ENCODE results near the gene NF2. TPM values are rescaled to one million over a fixed set of nuclear protein-coding genes. Genes with fewer than 3 reads are reported as not detected.
A peak's percentile ranks its signal among the peaks of the same experiment; 100 is the strongest.
"Not testable (repeated sequence)": the region's sequence is repeated elsewhere in the genome, so short reads cannot be mapped to it uniquely, and the experiment has no call there.

The NF2 gene
- total RNA-seq, 6 experiments from 2014 or later: 9.6 to 24.8 (median 14.0) TPM

DNA sequence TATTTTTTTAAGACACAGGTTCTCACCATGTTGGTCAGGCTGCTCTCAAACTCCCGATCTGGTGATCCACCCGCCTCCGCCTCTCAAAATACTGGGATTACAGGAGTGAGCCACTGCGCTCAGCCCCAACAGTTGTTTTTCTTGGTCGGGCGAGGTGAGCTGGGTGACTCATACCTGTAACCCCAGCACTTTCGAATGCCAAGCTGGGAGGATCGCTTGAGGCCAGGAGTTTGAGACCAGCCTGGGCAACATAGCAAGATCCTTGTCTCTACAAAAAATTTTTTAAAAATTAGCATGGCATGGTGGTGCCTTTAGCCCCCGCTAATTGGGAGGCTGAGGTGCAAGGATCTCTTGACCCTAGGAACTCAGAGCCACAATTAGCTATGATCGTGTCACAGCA lies 7.0 kb upstream of the NF2 start:
- intact Hi-C loops (cut with DNase I): no loop called here
- Histone ChIP-seq H3K9me3 (no peaks in the 10 kb centered on the region), H3K27ac (no peak overlapping the region), H3K36me3 (no peaks in the 10 kb centered on the region), H3K4me1 (no peaks in the 10 kb centered on the region), H3K27me3 (no peaks in the 10 kb centered on the region), H3K4me3 (no peak overlapping the region)
- DNase-seq (no peak), ATAC-seq (no peak)
- WGBS (ENCODE audit: insufficient coverage, low coverage, low lambda C conversion rate, missing lambda C conversion rate): 80% methylated on average over 8 of the region's 10 CpGs
- no peak for TF ChIP-seq CTCF (IDR thresholded peaks at IDR 0.05)
- TF ChIP-seq POLR2A (IDR thresholded peaks at IDR 0.05): no peak

- H3K27ac ChIP-seq; intact Hi-C loops (cut with DNase I); H3K36me3 ChIP-seq; H3K27me3 ChIP-seq; H3K4me3 ChIP-seq; H3K9me3 ChIP-seq; H3K4me1 ChIP-seq; DNase-seq; ATAC-seq: not testable (repeated sequence)
- WGBS (ENCODE audit: insufficient coverage, low coverage, low lambda C conversion rate, missing lambda C conversion rate): 87% methylated on average over 8 of the region's 57 CpGs
These were observed 5.4 kb upstream of the NF2 start for GRCh38 chr22:29597871-29598683.

DNA sequence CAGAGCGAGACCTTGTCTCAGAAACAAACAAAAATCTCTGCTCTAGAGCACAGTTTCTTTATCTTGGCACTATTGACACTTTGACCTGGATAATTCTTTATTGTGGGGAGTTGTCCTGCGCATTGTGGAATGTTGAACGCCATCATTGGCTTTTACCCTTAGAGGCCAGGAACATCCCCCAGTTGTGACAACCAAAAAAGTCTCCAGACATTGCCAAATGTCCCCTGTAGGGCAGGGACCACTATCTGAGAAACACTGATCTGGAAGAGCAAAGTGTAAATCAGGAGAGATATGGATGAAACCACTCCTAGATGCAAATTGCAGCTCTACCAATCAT lies 4.8 kb upstream of the NF2 start:
- WGBS (ENCODE audit: insufficient coverage, low coverage, low lambda C conversion rate, missing lambda C conversion rate): no CpG with 5 or more reads among the region's 3 CpGs

DNA sequence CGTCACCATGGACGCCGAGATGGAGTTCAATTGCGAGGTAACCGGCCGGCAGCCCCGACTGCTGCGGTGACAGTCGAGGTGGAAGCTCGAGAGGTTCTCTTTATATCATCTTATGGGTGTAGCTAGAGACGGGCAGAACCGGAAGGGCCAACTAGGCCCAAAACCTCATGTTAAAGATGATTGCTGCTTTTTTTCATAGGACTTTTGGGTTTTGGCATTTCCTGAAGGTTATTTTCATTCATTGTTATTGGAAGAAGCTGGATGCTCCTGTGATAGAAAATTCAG lies 585 bp downstream of the NF2 start:
- Histone ChIP-seq H3K4me3 (peak overlapping the region; percentile 77 to 96 (median 96)), H3K27me3 (no peaks in the 10 kb centered on the region), H3K4me1 (peaks cover 0 to 14% (median 0%) of the 10 kb centered on the region in 4 donors), H3K9me3 (no peaks in the 10 kb centered on the region), H3K36me3 (no peaks in the 10 kb centered on the region), H3K27ac (peak overlapping the region; percentile 71 to 95 (median 94))
- 0% methylated on average over 12 of the region's 12 CpGs for WGBS (ENCODE audit: insufficient coverage, low coverage, low lambda C conversion rate, missing lambda C conversion rate)
- intact Hi-C loops (cut with DNase I): no loop called here
- DNase-seq: no peak
- TF ChIP-seq POLR2A (IDR thresholded peaks at IDR 0.05) (no peak), CTCF (IDR thresholded peaks at IDR 0.05) (no peak)
- ATAC-seq: no peak

More for the DNA sequence above, 4.8 kb upstream of the NF2 start:
- DNase-seq: no peak
- ATAC-seq: no peak
- Histone ChIP-seq H3K4me1 (no peaks in the 10 kb centered on the region), H3K27ac (no peak overlapping the region), H3K4me3 (no peak overlapping the region), H3K9me3 (no peaks in the 10 kb centered on the region), H3K27me3 (no peaks in the 10 kb centered on the region), H3K36me3 (no peaks in the 10 kb centered on the region)
- intact Hi-C loops (cut with DNase I): no loop called here
- TF ChIP-seq POLR2A (IDR thresholded peaks at IDR 0.05) (no peak), CTCF (IDR thresholded peaks at IDR 0.05) (no peak)

DNA sequence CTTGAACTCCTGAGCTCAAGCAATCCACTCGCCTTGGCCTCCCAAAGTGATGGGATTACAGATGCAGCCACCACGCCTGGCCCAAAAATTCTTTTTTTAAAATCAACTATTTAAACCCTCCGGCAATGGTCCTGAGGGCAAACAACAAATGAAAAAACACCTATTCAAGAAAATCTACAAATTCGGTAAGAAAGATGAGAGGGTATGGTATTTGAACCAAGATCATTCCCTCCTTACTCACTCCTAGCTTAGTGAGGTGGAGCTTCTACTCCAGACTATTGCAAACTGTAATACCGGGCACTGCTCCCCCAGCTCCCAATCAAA lies 2.1 kb downstream of the NF2 start:
- H3K4me1 ChIP-seq: peaks cover 0 to 14% (median 0%) of the 10 kb centered on the region in 4 donors

More for the DNA sequence above, 2.1 kb downstream of the NF2 start:
- Histone ChIP-seq H3K27me3 (no peaks in the 10 kb centered on the region), H3K9me3 (no peaks in the 10 kb centered on the region), H3K36me3 (no peaks in the 10 kb centered on the region), H3K4me3 (no peak overlapping the region), H3K27ac (no peak overlapping the region)
- DNase-seq (no peak), ATAC-seq (no peak)
- 95% methylated on average over 5 of the region's 5 CpGs for WGBS (ENCODE audit: insufficient coverage, low coverage, low lambda C conversion rate, missing lambda C conversion rate)
- intact Hi-C loops (cut with DNase I): no loop called here
- TF ChIP-seq CTCF (IDR thresholded peaks at IDR 0.05) (no peak), POLR2A (IDR thresholded peaks at IDR 0.05) (no peak)

Data from right lobe of liver (tissue), 6 donors.